Astrocyte of the cerebellum (primary cell): Measurements from ENCODE around the gene C1RL.

Source experiments
- DNase-seq: peaks from one replicate; pipeline ENCODE4 v3.0.0-alpha.2; 2011; ENCODE audit warnings: low read depth
- H3K4me3 ChIP-seq: 2 replicates; pipeline ENCODE4 v1.5.1; 2011; ENCODE audit warnings: mild to moderate bottlenecking, low read depth, low read length, moderate library complexity
- CTCF ChIP-seq: IDR thresholded peaks from 2 replicates; pipeline ENCODE4 v1.5.1; 2012; ENCODE audit warnings: low read length, low read depth, moderate library complexity, mild to moderate bottlenecking; ENCODE audit errors: missing control alignments
- in situ Hi-C: cut with HindIII; loops from 2 replicates; pipeline ENCODE4 v1.10.0; 2017; ENCODE audit warnings: low sequenced_read_pairs

Gene C1RL

GRCh38 chr12:7102582-7102981 lies 6.4 kb downstream of the C1RL start:
- no peak overlapping the region for H3K4me3 ChIP-seq
- in situ Hi-C loops, result no loop called here
- no peak for TF ChIP-seq CTCF
- DNase-seq, result no peak

GRCh38 chr12:7101694-7102131 lies 7.3 kb downstream of the C1RL start:
- in situ Hi-C loops, result no loop called here
- H3K4me3 ChIP-seq, result no peak overlapping the region
- DNase-seq, result no peak
- no peak for TF ChIP-seq CTCF

GRCh38 chr12:7101047-7101693 lies 7.8 kb downstream of the C1RL start:
- no peak for TF ChIP-seq CTCF
- in situ Hi-C loops, result no loop called here
- no peak overlapping the region for H3K4me3 ChIP-seq
- DNase-seq, result no peak

- no peak overlapping the region for H3K4me3 ChIP-seq
- TF ChIP-seq CTCF, result no peak
- in situ Hi-C loops, result no loop called here
- no peak for DNase-seq
These were observed 8.8 kb downstream of the C1RL start for GRCh38 chr12:7100239-7100638.

GRCh38 chr12:7099290-7099996 lies 9.6 kb downstream of the C1RL start:
- DNase-seq, result no peak

GRCh38 chr12:7096979-7097378 lies 12.0 kb downstream of the C1RL start:
- H3K4me3 ChIP-seq, result no peak overlapping the region
- no peak for DNase-seq
- in situ Hi-C loops, result no loop called here
- TF ChIP-seq CTCF, result no peak

More at GRCh38 chr12:7099290-7099996, 9.6 kb downstream of the C1RL start:
- TF ChIP-seq CTCF, result no peak
- H3K4me3 ChIP-seq, result no peak overlapping the region
- in situ Hi-C loops, result no loop called here
